CD4-positive, alpha-beta T cell treated with Interleukin-6 for 4 hours (primary cell): ENCODE results near the gene PIK3R5.

Source experiments
- DNase-seq: peaks from one replicate; pipeline ENCODE4 v3.0.0-alpha.2; 2020; ENCODE audit warnings: mixed read lengths

PIK3R5 gene

GRCh38 chr17:8952191-8952590 lies 13.3 kb downstream of the PIK3R5 start:
- no peak for DNase-seq

DNA sequence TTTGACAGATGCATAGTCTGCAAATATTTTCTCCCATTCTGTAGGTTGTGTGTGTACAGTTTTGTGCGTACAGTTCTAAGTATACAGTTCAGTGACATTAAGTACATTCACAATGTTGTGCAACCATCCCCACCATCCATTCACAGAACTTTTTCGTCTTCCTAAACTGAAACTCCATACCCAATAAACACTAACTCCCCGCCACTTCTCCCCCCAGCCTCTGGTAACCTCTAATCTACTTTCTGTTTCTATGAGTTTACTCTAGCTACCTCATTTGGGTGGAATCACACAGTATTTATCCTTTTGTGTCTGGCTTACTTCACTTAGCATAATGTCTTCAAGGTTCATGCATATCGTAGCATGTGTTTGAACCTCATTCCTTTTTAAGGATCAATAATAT lies 14.3 kb downstream of the PIK3R5 start:
- DNase-seq, result no peak

DNA sequence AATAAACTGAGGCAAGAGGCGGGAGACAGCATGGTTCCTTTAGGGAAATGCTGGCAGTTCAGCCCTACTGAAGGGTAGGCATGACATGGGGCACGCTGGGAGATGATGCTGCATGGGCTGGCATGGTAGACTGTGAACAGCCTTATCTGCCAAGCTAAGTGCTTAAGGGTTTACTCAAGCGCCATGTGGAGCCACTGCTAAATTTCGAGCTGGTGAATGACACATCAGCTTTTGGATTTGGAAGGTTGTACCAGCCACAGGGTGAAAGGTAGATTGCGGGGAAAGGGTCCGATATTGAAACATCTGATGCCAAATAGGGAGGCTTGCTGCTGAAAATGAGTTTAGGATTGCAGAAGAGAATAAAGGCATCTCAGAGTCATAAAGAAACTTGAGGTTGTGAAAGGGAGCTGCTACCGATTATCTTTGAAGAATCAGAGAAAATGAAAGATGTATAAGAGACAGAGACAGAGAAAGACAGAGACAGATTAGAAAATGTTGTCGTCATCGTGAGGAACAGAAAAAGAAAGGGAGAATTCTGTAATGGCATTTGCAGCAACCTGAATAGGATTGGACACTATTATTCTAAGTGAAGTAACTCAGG lies 16.3 kb downstream of the PIK3R5 start:
- no peak for DNase-seq

- DNase-seq, result no peak
Observed at GRCh38 chr17:8948462-8948861, 17.0 kb downstream of the PIK3R5 start.

DNA sequence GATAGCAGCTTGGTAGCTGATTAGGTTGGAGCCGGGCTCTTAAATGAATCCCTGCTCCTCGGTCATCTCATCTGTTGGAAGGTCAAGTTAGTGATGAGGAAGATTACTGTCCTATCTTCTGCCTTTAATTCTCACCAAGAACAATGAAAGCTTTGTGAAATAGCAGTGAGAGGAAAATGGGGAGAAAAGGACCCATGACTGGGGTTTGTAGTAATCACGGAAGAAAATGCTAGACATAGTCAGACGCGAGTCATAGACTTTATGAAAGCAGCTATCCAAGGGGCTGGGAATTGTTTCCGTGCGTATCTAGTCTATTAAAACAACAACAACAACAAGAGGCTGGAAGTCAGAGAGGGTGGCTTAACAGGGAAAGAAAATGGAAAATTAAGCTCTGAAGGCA lies 18.3 kb downstream of the PIK3R5 start:
- DNase-seq, result no peak

DNA sequence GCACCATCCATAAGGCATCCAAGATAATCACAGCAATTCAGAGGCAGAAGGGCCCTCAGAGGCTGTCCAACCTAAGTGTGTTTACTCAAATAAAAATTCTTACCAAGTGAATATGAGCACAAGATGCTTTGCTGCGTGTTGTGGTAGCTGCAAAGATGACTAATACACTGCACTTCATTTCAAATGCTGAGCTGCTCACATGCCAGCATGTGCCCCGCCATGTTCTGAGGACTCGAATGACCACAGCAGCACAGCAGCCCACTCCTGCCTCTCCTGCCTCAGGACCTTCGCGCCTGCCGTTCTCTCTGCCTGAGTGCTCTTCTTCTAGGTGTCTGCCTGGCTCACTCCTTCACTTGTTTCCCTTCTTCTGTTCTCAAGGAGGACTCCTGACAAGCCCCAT lies 19.0 kb downstream of the PIK3R5 start:
- no peak for DNase-seq

- no peak for DNase-seq
Observed at GRCh38 chr17:8946071-8946470, 19.4 kb downstream of the PIK3R5 start.

DNA sequence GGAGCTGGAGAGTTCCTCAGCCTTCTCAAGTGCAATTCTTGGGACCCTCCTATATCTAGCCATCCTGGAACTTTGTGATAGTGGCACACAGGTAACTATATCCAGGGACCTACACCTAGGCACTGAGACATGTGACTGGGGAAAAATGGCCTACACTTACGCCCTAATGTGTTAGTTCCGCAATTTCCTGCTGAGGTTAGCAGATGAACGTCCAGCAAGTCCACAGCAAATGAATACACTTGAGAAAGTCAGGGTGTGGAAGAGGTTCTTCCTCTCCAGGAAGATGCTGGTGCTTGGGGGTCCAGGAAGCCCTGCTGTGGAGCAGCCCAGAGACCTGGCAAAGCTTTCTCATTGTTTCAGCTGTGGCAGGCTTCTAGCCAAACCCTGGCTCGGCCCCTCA lies 20.8 kb downstream of the PIK3R5 start:
- DNase-seq, result no peak

DNA sequence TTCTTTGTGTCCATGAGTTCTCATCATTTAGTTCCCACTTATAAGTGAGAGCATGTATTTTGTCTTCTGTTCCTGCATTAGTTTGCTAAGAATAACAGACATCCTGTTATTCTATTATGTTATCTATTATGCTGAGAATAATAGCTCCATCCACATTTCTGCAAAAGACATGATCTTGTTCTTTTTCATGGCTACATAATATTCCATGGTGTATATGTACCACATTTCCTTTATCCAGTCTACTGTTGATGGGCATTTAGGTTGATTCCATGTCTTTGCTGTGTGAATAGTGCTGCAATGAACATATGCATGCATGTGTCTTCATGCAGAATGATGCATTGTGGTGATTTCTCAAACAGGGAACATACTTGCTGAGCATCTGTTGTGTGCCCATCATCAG lies 21.4 kb downstream of the PIK3R5 start:
- no peak for DNase-seq

DNA sequence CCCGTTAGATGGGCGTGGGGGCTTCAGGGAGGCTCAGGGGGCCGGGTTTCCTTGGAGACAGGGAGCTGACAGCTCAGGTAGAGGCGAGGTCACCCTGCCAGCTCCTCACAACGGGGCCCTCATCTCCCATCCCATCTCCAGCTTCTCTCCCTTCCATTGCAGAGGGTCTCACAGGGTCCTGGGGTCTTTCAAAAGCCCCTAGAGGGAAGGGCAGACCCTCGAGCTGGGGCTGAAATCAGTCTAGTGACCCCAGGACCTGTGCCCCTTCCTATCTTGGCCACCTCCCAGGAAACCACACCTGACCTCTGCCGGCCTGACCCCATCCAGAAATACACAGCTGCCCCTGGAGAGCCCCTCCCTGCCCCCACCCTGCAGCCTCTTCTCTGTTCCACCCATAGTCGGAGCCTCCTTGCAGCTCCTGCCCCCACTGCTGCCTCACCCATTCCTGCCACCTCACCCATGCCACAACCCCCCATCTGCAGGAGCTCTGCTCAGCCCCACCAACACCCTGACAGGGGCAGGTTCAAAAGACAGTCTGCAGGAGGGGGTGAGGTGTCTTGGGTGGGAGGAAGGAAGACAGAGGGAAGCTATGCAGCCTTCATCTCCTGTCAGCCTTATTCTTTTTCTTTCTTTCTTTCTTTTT lies 23.4 kb downstream of the PIK3R5 start:
- DNase-seq, result peak; percentile 74

DNA sequence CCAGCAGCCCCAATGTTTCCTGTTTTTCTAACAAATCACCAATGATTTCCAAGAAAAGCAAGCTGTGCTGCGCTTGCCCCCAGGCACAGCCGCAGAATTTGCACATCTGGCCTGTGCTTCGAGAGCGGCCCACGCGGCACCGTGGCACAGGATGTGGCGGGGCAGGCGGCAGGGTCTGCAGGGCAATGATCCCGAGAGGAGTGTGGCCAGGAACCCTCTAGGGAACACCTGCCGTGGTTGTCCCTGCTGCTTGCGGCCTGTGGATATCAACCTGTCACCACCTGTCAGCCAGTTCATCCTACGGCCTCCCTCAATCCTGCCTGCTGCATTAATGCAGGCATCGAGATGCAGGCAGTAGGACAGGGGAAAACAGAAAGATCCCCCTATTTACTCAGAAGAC lies 24.0 kb downstream of the PIK3R5 start:
- DNase-seq, result peak; percentile 78

DNA sequence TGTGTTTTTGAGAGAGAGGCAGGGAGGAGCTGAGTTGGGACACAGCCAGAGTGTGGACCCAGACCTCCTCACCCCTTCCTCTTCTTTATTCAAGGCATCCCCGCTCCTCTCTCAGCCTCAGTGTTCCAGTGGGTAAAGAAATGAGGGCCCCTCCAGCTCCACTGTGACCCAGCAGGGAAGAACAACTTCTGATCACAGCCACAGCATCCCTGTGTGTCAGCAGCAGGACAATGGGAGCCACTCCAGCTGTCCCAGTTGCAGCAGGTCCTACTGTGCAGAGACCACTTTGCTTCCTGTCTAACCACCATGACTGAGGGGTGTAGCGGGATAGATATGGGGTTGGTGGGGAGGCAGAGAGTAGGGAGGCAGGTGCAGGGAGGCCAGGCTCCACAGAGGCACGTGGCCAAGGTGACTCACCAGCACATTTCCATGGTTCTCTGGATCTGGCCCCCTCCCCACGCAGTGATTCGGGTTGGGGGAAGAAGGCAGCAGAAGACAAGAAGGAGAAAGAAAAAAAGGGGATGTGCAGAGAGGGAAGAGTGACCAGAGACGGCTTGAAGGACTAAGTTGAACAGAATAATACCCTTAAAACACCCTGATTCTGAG lies 24.5 kb downstream of the PIK3R5 start:
- DNase-seq, result peak; percentile 59

DNA sequence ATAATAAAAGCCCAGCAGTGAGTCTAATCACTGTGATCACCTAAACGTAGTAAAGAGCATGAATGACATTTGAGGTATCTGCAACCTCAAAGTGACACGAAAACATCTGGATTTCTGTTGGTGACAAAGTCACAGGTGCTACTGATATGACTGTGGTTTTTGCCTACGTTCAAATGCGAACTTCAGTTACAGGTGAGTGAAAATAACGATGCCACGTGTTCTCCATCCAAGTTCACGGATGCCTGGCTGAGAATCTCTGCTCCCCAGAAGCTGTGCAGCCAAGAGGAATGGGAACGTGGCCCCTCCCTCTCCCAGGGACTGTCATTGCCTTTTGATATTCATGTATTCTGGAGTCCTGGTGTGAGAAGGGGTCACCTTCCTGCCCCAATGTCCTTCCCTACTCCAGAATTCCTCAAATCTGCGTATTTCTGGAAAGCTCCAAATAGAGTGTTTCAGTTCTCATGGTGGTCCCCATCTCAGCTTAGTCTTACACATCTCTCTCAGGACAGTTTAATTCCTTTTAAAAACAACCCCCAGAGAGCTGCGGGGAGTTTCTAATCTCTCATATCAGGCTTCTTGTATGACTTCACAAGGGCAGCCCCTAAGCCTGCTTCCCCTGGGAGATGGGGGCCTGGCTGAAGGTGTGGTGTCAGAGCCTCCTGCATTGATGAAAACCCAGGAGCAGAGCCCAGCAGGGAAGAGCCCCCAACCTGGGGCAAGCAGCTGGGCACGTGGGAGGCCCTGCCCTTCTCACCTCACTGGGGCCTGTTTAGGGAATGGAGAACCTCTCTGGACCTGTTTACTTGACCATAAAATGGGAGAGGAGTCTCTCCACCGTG lies 25.8 kb downstream of the PIK3R5 start:
- peak; percentile 39 for DNase-seq

DNA sequence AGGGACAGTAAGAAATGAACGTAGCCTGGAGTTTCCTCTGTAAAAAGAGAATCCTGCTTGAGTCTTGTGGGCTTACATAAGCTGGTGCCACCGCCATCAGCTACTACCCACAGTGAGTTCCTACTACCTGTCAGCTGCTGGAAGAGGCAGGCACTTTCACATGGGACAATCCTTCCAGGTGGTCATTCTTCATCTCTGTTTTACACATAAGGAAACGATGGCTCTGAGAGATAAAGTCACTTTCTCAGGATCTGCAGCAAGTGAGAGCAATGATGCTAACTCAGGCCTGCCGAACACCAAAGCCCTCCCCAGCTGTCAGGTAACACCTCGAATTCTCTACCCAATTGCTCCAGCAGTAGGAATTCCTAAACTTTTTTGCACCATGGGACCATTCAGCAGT lies 26.6 kb downstream of the PIK3R5 start:
- DNase-seq, result no peak

GRCh38 chr17:8935191-8935590 lies 30.3 kb downstream of the PIK3R5 start:
- peak; percentile 49 for DNase-seq

- DNase-seq, result no peak
Observed at GRCh38 chr17:8934346-8934745, 31.2 kb downstream of the PIK3R5 start.

DNA sequence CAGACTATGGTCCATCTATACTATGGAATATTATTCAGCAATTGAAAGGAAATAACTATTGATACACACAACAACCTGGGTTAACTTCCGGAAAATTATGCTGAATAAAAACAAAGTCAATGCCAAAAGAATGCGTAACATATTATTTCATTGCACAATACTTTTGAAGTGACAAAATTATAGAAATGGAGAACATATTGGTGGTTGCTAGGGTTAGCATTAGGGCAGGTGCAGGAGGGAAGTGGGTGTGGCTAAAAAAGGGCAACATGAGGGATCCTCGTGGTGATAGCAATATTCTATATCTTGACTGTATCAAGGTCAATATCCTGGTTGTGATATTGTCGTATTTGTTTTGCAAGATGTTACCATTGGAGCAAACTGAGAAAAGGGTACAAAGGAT lies 34.9 kb downstream of the PIK3R5 start:
- DNase-seq, result no peak

GRCh38 chr17:8928347-8928746 lies 37.2 kb downstream of the PIK3R5 start:
- no peak for DNase-seq

DNA sequence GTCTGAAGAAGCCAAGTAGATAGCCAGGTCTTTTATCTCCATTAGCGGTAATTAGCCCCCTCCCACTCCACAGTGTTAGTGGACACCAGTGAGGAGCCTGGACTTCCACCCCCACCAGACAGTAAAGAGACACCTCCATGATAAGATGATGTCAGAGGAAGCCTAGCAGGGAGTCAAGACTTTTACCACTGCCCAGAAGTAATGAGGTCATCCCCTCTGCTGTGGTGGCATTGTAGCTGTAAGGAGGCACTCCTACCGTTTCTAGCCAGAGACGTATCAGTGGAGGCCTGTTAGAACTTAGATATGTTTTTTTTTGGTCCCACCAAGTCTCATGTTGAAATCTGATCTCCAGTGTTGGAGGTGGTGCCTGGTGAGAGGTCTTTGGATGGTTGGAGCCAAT lies 38.1 kb downstream of the PIK3R5 start:
- DNase-seq, result no peak

DNA sequence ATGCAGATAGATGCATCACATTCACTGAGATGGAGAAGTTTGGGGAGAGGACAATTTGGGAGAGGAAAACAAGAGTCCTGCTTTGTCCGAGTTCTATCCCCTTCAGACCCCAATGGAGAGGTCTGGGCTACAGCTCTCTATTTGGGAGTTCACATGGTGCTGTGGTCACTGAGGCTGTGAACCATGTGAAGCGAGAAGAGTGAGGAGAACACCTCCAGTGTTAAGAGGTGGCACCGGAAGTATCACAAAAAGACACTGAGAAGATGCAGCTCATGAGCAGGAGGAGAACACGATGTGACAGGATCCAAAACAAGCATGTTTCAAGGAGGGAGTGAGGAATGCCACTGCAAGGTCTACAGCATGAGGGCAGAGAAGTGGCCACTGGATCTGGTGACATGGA lies 39.7 kb downstream of the PIK3R5 start:
- DNase-seq, result no peak

GRCh38 chr17:8925141-8925540 lies 40.4 kb downstream of the PIK3R5 start:
- no peak for DNase-seq

GRCh38 chr17:8924595-8924994 lies 40.9 kb downstream of the PIK3R5 start:
- no peak for DNase-seq

GRCh38 chr17:8923762-8924161 lies 41.7 kb downstream of the PIK3R5 start:
- no peak for DNase-seq

DNA sequence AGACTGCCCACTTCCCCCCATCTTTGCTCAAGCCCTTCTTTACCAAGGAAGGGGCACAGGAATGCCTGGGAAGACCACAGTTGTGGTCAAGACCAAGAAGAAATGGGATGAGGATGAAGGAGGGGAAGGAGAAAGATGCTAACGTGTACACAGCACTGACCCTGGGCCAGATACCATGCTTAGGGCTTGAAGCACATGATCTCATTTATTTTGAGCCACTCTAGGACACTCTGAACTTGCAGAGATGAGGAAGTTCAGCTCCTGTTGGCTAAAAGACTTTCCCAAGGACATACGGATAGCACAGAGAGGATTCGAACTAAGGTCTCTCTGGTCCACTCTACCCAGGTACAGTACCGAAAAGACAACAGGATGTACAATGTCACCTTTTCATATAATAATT lies 42.6 kb downstream of the PIK3R5 start:
- DNase-seq, result no peak
